Measurements from ENCODE around the gene SNX5. TPM values are rescaled to one million over a fixed set of nuclear protein-coding genes. Genes with fewer than 3 reads are reported as not detected.
"Not testable (repeated sequence)": the region's sequence is repeated elsewhere in the genome, so short reads cannot be mapped to it uniquely, and the experiment has no call there.

The SNX5 gene
- total RNA-seq, 1 experiment from 2014 or later, result 165 TPM

DNA sequence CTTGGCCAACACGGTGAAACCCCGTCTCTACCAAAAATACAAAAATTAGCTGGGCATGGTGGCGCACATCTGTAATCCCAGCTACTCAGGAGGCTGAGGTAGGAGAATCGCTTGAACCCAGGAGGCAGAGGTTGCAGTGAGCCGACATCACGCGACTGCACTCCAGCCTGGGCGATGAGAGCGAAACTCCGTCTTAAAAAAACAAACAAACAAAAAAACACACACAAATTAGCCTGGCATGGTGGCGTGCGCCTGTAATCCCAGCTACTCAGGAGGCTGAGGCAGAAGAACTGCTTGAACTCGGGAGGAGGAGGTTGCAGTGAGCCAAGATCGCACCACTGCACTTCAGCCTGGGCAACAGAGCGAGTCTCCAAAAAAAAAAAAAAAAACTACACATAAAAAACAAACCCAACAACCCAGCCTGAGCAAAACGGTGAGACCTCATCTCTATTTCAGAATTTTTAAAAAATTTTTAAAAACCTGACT is 8.2 kb downstream of the SNX5 start:
- not testable (repeated sequence) for DNase-seq (ENCODE audit: low read depth)

DNA sequence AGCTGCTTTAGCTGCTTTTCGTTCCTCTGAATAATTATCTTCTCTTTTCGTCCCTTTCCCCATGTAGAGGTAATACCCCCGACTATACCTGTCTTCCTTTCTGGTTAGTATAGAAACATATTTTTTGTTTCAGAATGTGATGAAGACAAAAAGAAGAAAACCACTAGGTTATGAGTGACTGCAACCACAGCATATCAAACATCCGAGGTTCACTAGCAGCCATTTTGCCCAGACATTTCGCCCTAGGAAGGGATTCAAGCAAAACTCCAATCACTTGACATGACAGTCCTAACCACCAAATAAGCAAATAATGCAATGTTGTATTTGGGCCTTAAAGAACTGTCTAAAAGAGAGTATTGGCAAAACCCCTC is 9.4 kb downstream of the SNX5 start:
- no peak for DNase-seq (ENCODE audit: low read depth)

DNA sequence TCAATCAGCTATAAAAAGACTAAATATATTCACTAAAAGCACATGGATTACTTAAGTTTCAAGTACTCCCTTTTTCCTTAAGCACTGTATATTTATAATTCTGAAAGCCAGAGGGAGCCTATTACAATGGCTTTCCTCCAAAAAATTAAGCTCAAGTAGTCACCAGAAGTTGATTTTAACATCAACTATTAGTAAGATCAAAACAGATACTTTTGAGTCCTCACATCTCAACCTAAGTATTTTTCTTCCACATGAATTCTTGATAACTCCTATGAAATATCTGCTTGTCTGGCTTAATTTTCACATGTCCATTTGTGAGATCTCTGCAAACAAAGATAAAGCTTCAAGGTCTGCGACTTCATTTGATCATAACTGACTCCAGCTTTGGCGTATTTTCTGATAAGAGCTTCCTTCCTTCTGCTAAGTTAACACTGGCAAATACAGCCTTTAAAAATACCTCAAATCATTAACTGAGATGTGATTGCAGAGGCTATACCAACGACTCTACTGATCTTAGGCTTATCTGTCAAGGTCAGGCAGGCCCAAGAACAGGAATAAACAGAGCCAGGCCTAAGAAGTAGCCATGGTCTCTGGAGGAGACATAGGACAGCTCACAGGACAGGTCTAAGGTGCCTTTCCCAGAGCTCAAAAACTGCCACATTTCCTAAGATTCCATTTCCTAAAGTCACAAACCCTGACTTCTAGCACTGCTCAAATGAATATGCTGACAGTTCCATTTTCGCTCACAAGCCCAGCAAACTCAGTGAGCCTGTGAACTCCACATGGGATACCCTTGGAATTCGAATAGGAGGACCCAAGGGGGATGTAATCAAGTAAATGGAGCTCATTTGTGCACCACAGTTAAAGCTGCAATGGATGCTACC is 10.0 kb downstream of the SNX5 start:
- peak; percentile 45 for DNase-seq (ENCODE audit: low read depth)

DNA sequence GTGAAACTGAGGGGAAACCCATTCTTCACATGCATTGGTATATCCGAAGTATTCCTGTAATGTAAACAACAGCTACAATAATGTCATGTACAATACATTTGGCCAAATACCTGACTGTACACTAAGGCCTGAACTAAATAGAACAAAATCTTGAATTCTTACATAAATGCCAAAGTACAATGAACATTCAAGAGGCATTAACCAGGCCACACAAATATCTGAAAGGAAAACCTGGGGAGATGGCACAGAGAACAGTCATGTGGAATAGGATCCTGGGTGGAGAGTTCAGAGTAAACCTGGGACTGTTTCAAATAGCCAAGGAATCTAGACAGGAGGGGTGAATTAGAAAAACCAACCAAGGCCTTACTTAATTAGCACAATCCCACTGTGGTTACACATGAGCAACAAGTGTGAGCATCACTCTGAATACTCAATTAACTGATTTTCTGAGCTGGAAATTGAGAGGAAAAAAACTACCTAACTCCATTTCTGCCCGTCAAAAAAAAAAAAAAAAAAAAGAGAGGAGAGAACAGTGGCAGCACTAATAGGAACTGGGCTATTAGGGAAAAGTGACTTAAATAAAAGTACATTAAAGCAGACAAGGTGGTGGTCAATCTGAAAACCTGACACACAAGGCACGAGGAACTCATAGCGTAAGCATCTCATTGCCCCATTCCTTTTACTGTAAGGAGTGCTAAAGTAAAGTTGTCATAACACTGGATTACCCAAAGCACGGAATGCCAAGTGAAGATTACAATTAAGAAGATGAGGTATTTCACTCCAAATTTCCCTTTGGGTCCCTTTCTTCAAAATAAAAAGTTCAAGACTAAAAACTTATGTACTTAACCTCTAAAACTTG is 10.9 kb downstream of the SNX5 start:
- DNase-seq (ENCODE audit: low read depth), result no peak

DNA sequence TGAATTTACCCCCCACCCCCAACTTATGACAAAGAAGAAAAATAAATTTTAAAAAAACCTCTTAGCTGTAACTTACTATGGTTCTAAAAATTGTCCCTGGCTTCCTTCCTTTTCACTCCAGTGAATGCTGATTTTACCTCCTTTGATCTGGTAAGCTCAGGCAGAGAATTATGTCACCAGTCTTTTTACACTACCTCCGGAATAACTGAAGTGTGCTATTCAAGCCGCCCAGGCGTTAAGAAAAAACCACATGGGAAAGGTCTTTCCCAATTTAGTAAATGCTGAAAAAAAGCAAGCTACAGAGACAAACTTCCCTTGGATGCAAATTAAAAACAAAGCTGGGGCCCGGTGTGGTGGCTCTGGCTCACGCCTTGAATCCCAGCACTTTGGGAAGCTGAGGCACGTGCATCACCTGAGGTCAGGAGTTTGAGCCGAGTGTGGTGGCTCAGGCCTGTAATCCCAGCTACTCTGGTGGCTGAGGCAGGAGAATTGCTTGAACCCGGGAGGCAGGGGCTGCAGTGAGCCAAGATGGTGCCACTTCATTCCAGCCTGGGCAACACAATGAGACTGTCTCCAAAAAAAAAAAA is 12.4 kb downstream of the SNX5 start:
- DNase-seq (ENCODE audit: low read depth), result no peak

DNA sequence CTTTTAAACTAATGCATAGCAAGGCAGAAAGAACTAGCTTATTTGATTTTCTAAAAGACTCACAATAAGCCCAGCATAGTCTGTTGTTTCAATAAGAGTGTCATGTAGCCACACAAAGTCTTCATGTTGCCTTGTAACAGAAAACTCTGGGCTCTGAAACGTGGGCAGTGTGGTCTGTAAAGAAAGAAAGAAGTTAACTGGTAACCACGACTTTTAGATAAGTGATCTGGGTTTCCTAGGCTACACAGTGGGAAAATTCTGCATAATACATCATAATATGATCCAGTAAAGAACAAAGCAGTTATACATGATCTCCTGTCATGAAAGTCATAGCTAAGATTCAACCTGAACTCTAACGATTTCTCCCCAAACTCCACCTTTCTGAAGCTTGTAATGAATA is 13.3 kb downstream of the SNX5 start:
- DNase-seq (ENCODE audit: low read depth), result no peak

DNA sequence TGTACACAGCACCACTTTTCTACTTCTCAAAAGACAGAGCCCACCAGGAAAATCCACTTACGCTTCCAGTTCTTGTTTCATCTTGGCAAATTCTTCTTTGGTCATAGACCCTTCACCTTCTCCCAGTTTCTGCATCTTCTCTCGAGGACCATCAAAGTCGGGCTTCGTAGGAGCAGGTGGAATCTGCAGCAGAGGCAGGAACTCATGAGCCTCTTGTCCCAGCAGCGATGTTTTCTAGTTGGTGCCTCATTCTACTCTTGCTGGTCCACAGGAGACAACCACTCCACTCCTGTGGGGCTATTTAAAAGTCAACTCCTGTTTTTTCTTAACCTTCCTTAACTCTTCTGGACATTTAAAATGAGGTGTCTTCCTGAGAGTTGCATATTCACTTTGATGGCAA is 14.7 kb downstream of the SNX5 start:
- DNase-seq (ENCODE audit: low read depth), result no peak

DNA sequence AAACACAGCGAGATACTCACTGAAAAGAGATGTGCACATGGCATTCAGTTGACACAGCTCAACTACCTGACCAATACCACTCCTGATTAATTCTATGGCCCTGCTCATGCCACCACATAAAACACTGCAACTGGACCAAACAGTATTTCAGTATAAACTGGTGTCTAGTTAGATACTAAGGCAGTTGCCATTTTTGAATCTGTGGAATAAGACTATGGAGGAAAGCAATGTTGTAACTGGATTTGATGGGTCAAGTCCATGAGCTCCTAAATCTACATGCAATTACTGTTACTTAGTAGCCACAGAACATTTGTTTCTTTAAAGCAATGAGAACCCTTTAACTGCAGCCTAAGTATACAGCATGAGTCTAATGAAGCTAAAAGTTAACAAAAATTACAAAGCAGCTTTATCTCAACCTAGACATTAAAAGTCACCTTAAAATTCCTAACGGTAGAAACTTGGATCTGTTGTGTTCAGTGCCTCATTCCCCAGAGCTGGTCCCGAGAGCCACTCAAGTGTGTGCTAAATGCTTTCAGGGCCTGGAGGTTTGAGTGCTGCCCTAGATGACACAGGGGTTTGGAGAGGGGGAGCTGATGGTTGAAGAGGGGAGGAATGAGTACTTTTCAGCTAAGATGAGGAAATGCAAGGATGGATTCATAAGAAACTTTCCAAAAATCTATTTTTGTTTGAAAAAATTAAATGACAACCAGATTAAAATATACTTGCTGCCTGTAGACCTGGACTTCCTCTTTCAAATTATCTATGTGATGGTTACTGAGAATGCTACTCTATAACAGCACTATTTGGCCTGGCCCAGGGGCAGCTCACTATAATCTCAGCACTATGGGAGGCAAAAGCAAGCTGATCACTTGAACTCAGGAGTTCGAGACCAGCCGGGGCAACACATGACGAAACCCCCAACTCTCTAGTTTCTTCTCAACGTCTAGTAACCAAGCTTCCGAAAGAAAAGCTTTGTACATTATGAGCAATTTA is 15.6 kb downstream of the SNX5 start:
- DNase-seq (ENCODE audit: low read depth), result no peak

DNA sequence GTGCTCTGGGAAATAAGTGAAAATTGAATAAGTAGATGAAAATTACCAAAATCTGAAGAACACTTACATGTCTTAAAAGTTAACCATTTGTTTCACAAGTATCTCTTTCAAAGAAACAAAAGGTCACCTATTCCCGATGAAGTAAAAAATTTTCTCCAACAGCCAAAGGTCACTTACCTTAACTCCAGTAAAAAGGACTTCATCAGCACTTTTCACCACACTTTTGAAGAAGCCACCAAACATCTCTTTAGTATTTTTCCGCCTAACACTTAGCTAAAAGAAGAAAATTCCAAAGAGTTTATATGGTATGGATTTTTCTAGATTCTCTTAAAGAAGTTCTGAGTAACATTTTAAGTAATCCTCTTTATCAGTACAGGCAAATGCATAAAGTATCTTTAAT is 17.3 kb downstream of the SNX5 start:
- no peak for DNase-seq (ENCODE audit: low read depth)

DNA sequence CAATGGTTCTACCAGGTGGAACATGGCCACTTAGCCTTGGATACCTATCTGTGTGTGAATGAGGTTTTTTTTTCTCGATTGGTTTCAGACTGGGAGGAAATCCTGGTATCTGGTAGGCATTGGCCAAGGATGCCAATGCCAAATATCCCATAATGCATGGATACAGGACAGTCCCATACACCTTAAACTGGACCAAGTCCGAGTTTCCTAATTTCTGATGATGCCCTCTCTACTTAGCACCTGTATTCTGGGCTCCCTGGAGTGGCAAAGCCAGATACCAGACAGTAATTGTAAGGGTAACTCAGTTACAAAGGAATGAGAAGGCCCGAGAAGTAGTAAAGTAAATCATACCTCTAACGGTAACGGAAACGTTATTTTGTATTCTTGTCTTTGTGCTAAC is 17.9 kb downstream of the SNX5 start:
- no peak for DNase-seq (ENCODE audit: low read depth)

DNA sequence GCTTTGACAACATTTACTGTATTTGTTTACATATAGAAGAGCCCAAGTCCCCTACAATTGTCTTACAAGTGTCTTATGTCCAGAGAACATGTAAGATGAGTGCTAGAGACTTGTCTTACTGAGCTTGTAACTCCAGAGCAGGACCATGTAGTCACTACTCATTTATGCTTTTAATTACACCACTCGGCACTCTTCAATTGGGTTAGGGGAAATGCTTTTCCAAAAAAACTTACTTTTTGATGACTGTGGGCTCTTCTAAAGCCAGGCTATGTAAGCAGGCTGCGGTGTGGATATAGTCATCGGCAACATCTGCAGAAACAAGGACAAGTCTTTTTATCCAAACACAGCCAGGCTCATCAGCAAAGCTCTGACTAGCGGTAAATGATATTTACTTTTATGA is 18.7 kb downstream of the SNX5 start:
- no peak for DNase-seq (ENCODE audit: low read depth)

DNA sequence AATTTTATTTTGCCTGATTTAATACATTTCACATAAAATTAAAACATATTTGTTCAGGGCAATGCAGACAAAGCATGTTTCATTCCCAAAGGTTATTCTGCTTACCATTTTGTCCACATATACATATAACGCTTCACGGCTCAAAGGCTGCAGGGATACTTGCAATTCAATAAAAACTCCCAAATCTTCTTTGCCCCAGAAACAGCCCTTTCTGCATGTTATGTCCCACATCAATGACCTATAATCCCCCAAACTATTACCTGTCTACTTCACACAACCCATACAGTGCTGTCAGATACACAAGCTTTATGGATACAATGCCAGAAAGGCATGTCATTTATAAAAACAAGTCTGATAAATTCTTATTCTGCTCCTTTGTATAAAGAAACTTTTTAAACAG is 20.2 kb downstream of the SNX5 start:
- DNase-seq (ENCODE audit: low read depth), result no peak

DNA sequence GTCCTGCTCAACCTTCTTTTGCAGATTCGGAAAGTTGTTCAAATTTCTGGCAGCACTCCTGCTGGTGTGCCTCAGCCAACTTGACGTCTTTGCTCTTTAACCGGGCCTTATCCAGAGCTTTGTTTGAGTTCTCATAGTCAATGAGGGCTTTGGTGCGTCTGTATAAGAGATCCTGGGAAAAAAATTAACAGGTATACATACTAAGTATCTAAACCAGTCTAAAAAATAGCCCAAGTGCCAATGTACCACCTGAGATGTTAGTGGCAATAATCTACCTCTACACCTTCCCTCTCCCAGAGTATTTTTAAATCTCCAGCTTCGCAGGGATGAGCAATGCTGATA is 21.1 kb downstream of the SNX5 start:
- DNase-seq (ENCODE audit: low read depth), result no peak

DNA sequence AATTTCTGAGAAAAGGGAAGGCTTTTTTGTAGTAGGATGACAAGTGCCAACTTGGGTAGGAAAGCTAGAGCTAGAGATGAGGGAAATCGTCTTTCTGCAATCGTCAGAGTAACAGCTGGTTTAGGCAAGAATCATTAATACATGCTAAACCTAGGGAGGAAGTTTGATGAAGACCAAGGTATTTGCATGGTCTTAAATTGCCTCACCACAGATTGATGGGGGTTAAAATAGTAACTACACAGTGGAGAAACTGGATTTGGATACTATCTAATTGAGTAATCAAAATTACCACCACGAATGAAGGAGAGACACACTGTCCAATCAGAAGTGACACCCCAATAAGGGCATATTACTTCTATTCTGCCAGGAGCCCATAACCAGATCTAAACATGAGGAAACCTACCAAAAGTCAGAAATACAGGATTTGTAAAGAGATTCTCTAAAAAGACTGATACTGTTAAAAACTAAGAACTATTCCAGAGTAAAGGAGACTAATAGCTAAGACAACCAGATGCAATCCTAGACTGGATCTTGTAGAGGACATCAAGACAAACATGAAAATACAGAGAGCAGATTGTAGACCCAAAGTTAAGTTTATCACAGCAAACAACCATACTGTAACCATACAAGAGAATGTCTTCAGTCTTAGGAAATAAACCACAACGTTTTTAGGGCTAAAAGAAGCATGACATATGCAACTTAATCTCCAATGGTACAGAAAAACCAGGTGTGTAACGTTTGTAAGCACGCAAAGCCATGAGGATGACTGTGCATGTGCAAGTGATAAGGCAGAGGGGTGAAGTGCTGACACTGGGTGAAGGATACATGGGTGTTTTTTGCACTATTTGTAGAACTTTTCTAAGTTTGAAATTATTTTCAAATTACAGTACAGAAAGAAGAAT is 21.8 kb downstream of the SNX5 start:
- DNase-seq (ENCODE audit: low read depth), result no peak

DNA sequence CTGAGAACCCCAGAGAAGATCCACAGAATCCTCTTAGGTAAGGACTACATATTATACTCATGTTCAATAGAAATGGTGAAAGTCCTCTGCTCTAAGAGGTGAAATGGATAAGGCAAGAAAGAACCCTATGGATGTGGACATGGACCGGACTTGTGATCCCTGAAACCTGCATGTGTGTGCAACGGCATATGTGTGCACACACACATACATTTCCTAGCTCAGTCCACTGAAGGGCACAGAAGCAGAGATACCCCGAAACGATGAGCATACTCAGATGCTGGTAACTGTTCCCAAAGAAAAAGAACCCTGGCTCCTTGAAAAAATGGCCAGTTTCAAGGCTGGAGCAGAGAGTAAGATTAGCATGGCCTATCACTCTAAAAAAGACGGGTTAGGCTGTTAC is 22.6 kb downstream of the SNX5 start:
- DNase-seq (ENCODE audit: low read depth), result no peak

DNA sequence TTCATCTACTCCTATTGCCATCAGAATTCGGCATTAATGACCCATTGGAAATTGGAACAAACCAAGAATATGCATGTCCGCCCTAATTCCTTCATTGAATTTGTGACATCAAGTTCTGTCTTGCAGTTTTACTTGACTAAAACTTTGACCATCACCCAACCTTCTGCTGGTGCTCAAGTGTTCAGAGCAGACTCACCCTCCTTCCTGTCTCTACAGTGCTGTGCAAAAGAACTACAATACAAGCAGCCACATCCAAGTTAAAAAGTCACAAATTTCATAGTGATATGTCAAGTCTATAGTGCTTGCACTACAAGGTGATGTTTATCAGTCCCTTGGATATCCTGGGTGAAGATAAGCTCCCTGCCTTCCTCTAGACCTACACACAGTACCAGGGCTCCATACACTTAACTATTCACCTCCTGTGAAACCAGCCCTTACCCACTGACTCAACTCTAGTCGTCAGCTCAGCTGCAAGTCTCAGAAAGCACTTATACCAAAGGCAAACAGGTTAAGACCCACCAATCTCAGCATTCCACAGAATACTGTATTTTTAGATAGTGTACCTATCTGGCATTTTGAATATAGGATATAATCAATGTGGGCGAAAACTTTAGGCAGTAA is 23.6 kb downstream of the SNX5 start:
- DNase-seq (ENCODE audit: low read depth), result no peak

DNA sequence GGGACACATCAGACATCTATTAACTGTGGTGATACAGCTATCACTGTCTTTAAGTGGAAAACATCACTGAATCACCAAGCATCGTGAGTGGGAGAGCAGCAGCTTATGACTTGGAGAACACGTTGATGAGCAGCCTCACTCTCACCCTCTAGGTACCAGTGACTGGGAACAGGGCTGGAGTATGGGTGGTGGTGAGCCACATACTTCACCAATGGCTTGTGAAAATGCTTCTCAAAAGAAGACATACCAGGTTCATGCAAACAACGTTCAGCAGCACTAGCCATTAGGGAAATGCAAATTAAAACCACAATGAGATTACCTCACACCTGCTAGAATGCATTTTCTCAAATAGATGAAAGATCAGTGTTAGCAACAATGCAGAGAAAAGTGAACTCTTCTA is 25.3 kb downstream of the SNX5 start:
- no peak for DNase-seq (ENCODE audit: low read depth)

DNA sequence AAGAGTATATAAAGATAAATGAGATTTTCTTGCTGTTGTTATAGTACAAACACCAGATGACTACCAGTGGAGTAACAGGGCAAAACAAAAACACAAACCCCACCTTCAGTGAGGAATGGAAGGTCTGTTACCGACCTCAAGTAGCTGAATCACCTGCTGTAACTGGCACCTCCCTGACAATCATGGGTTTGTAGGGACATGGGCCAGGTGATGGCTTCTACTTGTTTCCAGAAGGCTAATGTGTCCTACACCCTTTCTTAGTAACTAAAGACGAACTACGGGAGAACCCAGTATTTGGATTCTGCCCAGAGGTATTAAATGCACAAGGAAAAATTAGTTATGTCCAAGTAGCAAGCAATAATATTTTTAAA is 26.8 kb downstream of the SNX5 start:
- no peak for DNase-seq (ENCODE audit: low read depth)

DNA sequence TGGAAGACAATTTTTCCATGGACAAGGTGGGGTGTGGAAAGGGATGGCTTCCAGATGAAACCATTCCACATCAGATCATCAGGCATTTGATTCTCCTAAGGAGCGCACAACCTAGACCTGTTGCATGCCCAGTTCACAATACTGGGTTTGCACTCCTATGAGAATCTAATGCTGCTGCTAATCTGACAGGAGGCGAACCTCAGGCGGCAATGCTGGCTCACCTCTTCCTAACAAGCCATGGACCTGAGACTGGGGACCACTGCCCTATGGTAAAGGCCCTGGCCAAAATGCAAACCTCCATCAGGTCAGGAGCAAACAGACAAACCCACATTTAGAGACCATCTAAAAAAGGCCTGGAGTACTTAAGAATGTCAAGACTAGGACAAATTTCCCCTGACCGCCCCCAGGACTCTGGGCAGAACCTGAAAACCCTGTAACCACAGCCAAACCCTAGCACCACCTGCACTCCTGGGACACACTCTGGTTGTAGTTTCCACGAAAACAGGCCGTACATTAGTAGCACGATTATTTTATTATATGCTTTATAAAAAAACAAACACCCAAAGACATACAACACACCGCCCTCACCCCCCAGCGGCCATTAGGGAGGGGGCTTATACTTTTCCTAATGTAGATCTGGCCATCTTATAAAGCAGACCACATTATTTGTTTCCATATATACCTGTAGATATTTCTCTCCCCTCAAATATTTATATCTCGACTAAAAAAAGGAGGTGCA is 27.3 kb downstream of the SNX5 start:
- no peak for DNase-seq (ENCODE audit: low read depth)
